Inflammatory macrophage treated with lipopolysaccharide for 1 hour (primary cell): ENCODE results near the gene DOCK8.
"Not testable (repeated sequence)": the region's sequence is repeated elsewhere in the genome, so short reads cannot be mapped to it uniquely, and the experiment has no call there.

Experiments used
- DNase-seq, 2 donors: peaks; one replicate each; pipeline ENCODE4 v3.0.0-alpha.2; 2020 to 2022

DOCK8 gene

DNA sequence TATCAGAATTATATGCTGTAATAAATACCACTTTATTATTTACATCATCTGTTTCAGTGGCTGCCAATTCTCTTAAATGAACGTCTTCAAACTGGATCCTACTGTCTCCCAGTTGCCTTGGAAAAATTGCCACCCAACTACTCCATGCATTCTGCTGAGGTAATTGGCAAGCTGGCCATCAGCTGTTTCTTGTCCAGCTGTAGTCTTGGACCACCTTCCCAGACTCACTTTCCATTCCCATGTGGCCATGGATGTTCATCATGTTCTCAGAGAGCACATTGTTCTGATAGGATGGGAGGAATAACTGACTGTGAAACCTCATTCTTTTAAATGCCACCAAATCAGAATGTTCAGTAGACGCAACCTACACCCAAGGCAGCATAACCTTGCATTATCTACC, 157.5 kb downstream of the DOCK8 start:
- DNase-seq: no peak

DNA sequence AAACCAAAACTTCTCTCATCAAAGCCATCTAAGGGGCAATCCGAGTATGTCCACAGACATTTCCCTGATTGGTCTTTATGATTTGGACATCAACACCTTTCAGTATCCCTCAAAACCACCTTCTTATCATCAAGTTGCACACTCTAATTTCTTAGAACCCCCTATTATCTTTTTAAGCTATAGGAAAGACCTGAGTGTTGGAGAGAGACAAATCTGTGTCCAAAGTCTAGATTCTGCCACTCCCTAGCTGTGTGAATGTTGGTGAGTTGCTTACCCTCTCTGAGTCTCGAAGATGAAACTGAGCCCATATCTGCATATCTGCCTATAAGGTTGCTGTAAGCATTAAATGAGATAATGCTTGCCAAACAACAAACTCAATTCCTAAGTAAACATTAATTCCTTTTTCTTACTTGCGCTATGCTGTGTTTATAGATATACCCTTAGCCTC, 159.1 kb downstream of the DOCK8 start:
- DNase-seq: no peak

DNA sequence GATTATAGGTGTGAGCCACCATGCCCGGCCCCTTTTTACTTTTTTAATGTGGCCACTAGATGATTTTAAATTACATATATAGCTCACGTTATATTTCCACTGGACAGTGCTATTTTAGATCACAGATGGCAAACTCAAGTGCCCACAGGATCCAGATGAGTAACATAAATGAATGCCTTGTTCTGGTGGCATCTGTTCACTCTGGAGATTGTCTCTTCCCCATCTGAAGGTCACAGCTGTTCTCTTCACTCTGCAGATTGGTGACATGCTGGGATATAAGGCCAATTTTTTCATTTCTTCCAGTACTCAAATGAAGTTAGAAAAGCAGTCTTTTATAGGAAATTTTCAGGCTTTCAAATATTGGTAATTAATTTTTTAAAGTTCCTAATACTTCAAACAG, 160.1 kb downstream of the DOCK8 start:
- no peak for DNase-seq

DNA sequence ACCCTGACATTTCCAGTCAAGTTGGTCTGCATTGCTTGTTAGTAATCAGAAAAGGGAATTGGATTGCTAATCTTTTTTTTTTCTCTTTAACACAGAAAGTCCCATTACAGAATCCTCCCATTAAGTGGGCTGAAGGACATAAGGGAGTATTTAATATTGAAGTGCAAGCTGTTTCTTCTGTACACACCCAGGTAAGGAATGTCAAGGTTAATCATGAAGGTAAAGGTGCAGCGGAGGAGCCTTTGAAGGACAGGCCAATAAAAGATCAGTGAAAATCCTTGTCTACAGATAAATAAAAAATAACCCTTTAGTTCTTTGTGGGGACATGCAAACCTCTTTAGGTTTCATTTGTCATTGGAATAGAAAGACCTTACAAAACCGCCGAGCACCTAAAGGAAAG, 161.4 kb downstream of the DOCK8 start:
- no peak for DNase-seq

DNA sequence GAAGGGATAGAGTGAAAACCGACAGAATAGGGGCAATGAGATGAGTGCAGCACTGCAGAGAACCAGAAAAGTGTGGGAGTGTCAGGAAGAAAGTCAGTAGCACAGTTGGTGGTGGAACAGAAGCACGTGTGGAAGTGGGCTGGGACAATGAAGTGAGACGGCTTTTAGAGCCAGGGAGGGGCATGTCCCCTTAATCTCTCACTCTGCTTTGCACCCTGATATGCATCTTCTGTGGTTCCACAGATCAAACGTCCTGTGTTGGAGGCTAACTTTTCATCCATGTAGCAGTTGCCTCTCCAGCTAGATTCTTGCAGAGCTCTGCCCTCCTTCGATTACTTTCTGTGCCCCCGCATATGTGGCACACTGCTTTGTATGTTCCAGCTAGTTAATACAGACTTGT, 163.6 kb downstream of the DOCK8 start:
- no peak for DNase-seq

DNA sequence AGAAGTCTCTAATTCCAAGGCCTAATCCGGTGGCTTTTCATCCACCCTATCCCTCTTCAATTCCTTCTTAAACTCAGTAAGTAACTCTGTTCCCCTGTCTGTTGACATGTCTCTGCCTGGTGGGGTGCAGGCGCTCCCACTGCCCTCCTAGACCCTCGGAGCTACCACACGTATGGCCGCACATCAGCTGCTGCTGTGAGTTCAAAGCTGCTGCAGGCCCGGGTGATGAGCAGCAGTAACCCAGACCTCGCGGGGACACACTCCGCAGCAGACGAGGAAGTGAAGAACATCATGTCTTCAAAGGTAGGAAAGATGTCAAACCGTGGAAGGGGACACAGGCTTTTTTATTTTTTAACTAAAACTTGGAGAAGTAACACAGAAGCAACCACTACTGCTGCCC, 167.7 kb downstream of the DOCK8 start:
- no peak for DNase-seq

DNA sequence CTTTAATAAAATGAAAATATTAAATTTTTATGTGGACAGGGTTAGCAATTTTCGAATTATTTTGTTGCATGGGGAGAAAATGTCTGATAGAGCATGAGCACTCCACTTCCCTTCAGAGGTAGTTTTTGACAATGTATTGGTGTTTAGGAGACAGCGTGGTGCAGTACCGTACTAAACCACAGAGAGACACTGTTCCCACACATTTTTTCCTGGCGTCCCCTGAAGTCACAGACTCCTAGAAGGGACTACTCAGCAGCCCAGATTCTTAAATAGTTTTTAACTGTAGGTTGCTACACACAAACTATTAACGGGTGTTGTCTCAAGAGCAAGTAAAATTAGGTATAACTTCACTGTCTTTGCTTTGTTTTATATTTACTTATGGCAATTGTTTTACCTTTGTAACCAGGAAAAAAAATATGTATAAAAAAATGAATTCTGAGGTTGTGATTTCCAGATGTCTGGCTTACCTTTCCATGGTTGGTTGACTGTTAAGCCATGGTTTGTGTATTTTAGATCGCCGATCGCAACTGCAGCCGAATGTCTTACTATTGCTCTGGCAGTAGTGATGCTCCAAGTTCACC, 171.2 kb downstream of the DOCK8 start:
- peak in 1 of 2 donors; percentile 12 for DNase-seq

DNA sequence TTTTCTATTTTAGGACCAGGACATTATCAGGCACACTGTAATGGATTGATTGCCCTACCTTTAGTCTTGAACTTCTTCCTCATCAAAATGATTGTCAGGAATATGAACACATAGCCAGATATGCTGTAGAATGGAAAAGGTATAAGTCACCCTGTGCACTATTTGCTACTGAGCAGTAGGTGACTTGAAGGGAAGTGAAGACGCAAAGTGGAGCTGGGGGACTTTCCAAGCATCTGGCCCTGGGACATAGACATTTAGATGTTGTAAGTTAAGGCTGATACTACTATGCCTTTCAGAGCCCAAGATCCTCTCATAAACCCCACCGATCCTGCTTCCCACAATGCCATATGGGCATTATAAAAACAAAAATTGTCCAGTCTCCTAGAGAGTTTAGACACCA, 174.5 kb downstream of the DOCK8 start:
- no peak for DNase-seq

DNA sequence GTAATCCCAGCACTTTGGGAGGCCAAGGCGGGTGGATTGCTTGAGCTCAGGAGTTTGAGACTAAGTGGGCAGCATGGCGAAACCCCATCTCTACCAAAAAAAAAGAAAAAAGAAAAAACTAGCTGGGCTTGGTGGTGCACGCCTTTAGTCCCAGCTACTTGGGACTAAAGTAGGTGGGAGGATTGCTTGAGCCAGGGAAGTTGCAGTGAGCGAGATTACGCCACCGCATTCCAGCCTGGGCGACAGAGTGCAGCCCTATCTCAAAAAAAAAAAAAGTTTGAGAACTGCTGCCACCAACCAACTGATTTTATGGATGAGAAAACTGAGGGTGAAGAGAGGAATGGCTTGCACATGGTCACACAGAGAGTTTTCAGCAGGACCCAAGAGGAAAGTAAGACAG, 175.1 kb downstream of the DOCK8 start:
- DNase-seq: peak; percentile 2 to 11

DNA sequence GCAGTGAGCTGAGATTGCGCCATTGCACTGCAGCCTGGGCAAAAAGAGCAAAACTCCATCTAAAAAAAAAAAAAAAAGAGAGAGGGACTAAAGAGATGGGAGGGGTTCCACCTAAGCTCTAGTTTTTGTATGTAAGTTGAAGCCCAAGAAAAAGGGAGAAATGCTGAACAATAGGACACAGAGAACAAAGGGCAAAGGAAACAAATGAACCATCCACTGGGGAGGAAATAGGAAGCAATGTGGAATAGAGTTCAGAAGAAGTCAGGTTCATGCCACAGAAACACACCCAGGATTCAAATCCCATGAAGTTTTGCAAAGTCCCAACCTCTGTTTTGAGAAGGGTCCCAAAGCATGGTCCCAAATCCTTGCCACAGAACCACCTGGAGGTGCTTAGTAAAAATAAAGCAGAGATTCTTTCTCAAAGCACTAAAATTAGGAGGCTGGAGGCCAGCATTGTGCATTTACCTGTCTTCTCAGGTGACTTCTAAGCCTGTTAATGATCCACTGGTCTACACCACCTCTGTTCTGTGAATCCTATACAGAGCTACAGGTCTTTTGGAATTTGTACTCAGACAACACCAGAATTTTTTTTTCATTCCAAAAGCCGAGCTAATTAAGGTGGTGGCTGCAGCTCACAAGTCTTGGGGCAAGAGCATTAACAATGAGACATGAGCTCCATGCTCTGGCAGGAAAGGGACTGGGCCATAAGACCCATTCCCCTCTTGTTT, 177.6 kb downstream of the DOCK8 start:
- DNase-seq: no peak

DNA sequence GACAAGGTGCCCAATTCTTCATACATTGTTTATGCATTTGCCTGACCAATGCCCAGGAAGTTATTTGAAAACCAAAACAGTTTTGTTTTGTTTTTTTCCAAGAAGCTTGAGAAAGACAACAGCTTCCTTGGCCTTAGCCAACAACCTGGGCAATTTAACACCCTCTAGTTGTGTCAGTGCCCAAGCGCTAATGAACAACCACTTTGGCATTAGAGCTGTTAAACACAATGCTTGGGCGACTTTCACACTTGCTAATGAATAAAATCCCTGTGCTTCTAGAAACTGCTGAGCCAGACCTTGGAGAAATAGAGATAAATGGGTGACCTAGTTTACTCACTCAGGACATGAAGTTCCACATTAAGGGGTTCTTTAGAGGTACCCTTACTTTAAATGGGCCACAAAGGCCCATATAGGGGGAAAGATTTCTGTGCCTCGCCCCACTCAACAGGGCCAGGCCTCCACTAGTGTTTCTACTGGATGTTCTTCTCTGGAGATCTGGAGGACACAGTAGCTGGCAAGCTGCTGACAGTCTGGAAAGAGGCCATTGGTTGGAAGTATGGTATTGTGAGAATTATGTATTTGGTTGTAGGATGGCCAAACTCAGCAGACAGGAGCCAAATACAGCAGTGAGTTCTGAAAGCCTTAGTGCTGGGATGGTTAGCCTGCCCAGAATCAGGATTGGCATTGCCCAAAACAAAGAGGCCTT, 179.8 kb downstream of the DOCK8 start:
- DNase-seq: no peak

DNA sequence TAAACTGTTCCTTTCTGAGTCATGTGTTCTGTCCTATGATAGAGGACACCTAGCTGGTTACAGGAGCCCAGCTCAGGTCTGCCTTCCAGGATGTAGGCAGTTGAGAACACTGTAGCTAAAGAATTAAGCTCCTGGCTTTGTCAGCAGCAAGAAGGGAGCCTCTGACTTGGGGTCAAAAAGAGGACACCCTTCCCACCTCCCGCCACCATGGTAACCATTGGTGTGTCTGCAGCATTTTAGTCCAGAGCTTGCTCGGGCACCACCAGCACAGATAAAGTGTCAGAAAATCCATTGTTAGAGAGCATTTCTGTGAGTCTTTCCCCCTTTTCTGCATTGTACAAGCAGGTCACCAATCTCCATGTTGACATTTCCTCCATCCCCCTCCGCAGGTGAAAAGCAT, 181.7 kb downstream of the DOCK8 start:
- no peak for DNase-seq

DNA sequence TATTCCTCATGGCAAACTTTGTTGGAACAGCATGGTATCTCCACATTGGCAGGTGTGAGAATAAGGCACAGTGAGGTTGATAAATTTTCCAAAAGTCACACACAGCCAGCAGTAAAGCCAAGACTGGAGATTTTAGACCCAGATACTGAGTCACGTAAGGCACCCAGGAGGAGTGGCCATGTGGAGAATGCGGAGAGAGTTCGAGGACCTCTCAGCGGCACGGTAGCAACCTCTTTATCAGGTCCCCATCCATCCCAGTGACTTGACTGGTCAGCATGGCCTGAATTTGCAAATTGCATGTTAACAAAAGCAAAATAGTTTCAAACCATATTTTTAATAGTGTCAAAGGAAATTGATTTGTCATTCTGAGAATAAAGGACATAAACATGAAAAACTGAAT, 183.4 kb downstream of the DOCK8 start:
- DNase-seq: no peak

DNA sequence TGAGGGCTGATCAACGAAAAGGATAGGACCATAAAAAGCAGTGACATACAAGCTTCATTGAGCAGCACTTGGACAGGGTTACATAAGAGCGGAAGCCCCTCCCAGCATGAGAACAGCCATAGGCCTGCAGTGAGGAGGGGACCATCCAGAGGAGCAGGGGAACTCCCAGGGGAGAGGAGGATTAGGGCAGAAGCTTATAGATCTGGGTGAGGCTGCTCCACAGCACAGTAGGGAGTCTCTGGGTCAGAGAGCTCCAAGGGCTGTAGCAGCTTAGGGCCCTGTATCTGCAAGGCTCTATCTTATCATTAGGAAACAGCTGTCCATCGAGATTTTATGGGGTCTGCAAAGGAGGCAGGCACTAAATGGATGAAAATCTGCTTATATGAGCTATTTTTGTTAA, 186.6 kb downstream of the DOCK8 start:
- DNase-seq: no peak

DNA sequence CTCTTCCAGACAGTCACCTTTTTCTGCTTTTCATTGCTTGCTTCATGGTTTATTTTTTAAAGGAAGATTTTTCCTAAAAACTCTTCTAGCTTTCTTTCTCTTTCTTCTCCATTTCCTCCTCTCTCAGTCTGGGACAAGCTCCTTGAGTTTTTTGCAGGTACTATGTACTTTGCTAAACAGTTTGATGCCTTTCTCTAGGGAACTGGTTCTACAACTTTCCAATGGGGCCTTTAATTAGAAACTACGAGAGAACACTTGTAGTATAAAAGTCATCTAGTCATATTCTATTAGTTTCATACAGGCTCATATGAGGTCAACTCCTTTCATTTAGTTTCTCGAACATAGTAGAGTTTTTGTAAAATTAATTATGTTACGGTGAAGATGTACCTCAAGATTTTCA, 189.6 kb downstream of the DOCK8 start:
- no peak for DNase-seq

DNA sequence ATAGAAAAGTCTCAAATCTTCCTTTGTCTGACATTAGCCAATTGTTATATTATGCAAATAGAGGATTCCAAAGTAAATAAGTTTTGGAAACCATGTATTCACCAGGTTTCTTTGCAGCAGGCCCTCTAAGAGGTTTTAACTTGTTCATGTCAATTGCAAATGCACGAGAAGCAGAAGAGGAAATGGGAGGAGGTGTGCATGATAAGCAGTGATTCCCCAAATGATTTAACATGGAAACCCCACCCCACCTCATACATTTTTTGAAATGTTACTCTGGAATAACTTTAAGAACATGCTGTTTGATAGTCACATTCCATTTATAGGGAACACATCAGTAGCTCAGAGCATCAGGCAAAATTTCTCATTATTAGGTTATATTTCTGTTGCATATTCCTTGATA, 190.7 kb downstream of the DOCK8 start:
- no peak for DNase-seq

DNA sequence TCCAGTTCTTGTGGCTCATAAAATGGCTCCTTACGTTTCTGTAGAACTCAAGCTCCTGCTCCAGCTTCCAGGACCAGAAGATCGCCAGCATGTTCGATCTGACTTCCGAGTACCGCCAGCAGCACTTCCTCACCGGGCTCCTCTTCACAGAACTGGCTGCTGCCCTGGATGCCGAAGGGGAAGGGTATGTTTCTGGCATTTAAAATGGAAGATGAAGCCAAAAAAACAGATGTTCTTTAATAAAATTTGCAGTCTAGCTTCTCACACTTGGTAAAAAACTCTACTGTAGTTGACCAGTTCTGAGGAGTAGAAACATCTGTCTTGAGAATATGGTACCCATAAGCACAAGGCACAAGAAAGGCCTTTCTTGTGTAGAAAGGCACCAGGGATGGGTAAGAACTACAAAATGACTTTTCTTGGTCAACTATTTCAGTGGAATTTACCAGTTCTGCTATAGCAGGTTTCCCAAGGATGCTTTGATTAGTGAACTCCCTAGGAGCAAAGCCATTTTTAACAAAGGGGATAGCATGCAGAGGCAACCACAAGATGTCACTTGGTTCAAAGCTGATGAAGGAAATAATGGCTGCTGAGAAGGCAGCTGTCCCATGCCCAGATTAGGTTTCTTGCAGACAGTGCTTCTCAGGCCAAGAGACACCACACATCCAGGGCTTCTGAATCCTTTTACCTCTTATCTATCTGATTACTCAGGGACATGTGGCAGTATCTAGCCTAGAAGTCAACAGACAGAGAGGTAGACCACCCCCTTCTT, 192.4 kb downstream of the DOCK8 start:
- no peak for DNase-seq

DNA sequence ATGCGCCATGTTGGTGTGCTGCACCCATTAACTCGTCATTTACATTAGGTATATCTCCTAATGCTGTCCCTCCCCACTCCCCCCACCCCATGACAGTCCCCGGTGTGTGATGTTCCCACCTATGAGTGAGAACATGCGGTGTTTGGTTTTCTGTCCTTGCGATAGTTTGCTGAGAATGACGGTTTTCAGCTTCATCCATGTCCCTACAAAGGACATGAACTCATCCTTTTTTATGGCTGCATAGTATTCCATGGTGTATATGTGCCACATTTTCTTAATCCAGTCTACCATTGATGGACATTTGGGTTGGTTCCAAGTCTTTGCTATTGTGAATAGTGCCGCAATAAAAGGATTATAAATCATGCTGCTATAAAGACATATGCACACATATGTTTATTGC, 195.0 kb downstream of the DOCK8 start:
- not testable (repeated sequence) for DNase-seq

DNA sequence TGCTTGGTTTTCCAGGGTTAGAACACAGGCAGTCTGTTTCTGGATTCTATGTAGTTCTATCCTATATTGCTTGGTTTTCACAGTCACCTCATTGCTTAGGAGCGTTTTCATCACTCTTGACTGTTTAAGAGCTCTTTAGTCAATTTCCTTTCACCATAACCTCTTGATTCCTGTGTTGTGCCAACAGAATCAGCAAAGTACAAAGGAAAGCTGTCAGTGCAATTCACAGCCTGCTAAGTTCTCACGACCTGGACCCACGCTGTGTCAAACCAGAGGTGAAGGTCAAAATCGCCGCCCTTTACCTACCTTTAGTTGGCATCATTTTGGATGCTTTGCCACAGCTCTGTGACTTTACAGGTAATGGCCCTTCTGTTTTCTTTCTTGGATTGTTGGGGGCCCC, 199.9 kb downstream of the DOCK8 start:
- DNase-seq: no peak

DNA sequence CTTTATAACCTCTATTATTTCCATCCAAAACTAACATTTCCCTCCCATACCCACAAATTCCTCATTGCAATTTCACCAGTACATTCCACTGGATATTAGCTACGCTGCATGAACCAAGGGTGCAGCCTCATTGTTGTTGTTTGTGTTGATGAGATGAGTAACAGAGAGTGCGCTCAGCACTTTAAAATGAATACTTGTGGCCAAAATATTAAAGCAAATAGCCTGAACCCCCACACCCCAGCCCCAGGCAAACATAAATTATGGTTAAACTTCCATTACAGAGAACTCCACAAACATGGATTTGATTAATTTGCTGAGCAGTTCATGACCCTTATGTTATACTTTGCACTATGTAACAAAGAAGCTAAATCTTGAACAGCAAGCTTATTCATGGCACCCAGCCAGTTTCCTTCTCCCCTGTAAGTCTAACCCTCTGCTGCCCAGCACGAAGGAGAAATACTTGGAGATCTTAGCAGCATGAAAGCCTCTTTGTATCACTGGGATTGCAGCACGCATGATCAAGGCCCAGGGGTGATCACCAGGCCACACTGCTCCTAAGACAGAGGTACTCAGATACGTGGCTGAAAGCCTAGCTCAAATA, 205.0 kb downstream of the DOCK8 start:
- DNase-seq: no peak

DNA sequence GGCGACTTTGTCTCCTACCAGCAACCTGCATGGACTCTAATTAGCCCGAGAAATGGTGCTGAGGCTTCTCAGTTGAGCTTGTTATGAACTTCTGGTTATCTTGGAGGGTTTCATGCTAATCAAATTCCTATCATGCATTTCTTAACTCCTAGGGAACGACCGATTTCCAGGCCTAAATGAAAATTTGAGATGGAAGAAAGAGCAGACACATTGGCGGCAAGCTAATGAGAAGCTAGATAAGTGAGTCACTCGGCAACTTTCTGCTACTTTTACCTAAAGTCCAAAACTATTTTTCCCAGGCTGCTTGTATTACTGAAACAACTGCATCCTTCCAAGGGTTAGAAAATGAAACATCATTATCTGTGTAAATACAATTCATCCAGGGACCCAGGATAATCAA, 207.2 kb downstream of the DOCK8 start:
- no peak for DNase-seq

DNA sequence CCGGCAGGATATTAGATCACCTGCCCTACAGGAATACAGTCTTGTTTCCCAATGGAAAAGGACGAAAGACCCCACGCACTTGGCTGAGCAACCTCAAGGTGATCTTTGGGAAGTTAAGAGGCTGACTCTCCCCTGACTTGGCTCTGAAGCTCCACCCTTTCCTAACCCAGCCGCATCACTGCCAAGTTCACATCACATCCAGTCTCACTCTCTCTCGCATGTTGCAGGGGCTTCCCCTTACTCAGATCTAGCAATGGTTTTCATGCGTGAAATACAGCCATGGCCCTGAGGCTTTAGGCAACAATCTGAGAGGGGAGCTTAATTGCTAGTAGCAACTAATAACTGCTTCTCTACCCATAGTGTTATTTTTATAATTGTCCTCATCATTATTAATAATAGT, 211.6 kb downstream of the DOCK8 start:
- DNase-seq: no peak

DNA sequence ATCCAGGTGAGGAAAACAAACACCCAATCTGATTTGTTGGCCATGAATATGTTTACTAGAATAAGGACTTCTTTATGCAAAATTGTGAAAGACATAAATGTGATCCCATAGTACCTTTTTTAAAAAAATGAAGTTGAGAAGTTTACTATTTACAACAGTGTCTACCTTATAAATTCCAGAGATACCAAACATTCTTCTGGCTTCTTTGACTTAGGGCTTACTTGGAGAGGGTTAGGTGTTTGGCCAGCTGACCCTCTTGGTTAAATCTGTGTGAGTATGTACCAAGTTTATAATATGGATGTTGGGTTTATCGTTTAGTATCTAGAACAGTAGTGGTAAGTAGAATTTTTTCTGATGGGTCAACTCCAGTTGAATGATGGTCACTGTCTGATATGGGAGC, 212.3 kb downstream of the DOCK8 start:
- no peak for DNase-seq
